ENCODE data around the gene GDAP1L1.

GRCh38 chr20:44241796-44242195 is 5.3 kb upstream of the GDAP1L1 start:
- TF ChIP-seq CTCF (conservative IDR thresholded peaks at IDR 0.05) (no peak), EZH2 (IDR thresholded peaks at IDR 0.05; ENCODE audit: low read depth) (no peak)
